ENCODE measurements around the gene PLAAT2.

- TF ChIP-seq EP300 (IDR thresholded peaks at IDR 0.05) (no peak), CTCF (IDR thresholded peaks at IDR 0.05) (no peak)
These were observed 47.1 kb downstream of the PLAAT2 start for GRCh38 chr11:63516109-63516508.

All from stomach (tissue), 4 donors.